ENCODE data around the gene GALNT7.

GALNT7 gene

DNA sequence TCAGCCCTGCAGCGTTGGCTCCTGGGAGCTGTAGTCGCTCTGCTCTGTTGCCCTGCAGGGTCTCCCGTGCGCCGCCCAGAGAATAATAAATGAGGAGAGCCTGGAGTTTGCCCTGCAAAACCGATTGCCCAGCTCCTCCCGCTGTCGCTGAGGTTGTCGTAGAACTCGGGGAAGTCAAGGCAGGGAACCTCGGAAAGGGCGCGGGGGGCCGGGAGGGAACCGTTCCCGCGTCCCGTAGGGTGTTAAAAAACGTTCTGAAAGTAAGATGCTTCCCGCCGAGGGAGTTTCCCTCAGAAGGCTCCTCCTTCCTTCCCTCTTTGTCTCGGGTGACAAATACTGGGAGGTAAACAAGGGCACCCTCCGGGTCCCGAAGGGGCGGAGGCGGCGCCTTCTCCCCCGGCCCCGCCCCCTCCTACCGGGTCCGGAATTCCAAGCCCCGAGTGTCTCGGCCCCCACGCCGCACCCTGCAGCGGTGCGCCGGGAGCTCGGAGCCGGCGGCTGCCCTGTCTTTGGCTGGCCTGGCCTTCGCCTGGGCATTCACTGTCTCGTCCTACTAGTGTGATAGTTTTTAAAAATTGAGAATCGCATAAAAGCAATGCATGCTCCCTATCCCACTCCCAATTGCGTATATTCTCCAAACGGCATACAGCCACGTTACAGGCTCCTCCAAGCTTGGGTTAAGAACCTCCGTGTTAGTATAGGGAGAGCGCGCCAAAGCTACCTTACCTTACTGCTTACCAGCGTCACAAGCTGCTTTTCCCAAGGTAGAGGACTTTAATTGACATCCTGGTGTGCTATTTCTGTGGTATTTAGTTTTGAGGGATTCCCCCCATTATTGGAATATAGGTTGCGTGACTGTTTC, 166.5 kb downstream of the GALNT7 start:
- Histone ChIP-seq H2AK5ac (ENCODE audit: low read depth, low read length) (peak overlapping the region; percentile 8), H4K91ac (ENCODE audit: low read depth, low read length, poor library complexity) (peak overlapping the region; percentile 72)

DNA sequence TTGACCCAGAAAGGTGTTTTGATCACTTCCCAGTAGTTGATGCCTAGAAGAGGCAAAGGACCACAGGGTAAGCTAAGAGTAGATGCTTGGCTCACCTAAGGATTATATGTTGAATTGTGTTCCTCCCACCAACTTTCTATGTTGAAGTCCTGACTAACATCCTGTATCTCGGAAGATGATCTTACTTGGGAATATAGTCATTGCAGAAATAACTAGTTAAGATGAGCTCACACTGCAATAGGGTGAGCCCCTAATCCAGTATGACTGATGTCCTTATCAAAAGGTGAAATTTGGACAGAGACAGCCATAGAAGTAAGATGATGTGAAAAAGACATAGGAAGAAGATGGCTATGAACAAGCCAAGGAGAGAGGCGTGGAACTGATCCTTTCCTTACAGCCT, 168.9 kb downstream of the GALNT7 start:
- Histone ChIP-seq H2BK12ac (ENCODE audit: low read length) (no peak overlapping the region), H3K9me3 (replicated peaks in 1 of 2; ENCODE audit: control insufficient read depth in 2 of 2, insufficient read depth in 1 of 2, low read depth in 1 of 2, low read length in 2 of 2) (no peaks in the 10 kb centered on the region), H3K27me3 (ENCODE audit: control insufficient read depth in 3 of 3, insufficient read depth in 3 of 3, low read depth in 1 of 3, low read length in 3 of 3) (no peaks in the 10 kb centered on the region), H2BK5ac (ENCODE audit: low read length) (no peak overlapping the region), H3K27ac (replicated peaks; ENCODE audit: low read length) (no peak overlapping the region), H4K91ac (ENCODE audit: low read depth, low read length, poor library complexity) (no peak overlapping the region), H3K4me3 (ENCODE audit: low read length in 2 of 2) (no peak overlapping the region), H3K36me3 (replicated peaks in 1 of 2; ENCODE audit: control insufficient read depth in 2 of 2, insufficient read depth in 2 of 2, low read length in 2 of 2) (peaks cover 2 to 11% of the 10 kb centered on the region in 2 donors), H3K18ac (ENCODE audit: low read length) (no peak overlapping the region), H3K9ac (ENCODE audit: low read depth, low read length, poor library complexity) (no peak overlapping the region), H3K79me1 (ENCODE audit: low read depth, low read length) (no peaks in the 10 kb centered on the region), H3K4ac (ENCODE audit: low read length) (no peak overlapping the region), H4K8ac (ENCODE audit: low read depth, low read length) (no peak overlapping the region), H3K4me2 (ENCODE audit: insufficient read depth, low read length, poor library complexity, severe bottlenecking) (no peak overlapping the region), H2BK15ac (ENCODE audit: low read length) (no peak overlapping the region), H2BK120ac (ENCODE audit: low read depth, low read length) (no peak overlapping the region), H3K4me1 (ENCODE audit: control insufficient read depth in 2 of 2, insufficient read depth in 1 of 2, low read depth in 1 of 2, low read length in 2 of 2) (peaks cover 0 to 6% of the 10 kb centered on the region in 2 donors), H3K14ac (ENCODE audit: low read length) (no peak overlapping the region), H2AFZ (ENCODE audit: low read length) (no peak overlapping the region), H3K23ac (ENCODE audit: low read depth, low read length, poor library complexity) (no peak overlapping the region), H2AK5ac (ENCODE audit: low read depth, low read length) (no peak overlapping the region)
- WGBS, 2 donors (ENCODE audit: extremely low coverage in 2 of 2, insufficient read length in 2 of 2, insufficient replicate concordance in 1 of 2): no CpG with 5 or more reads among the region's 2 CpGs
- no peak for DNase-seq (ENCODE audit: low spot score)

More for the DNA sequence above, 166.5 kb downstream of the GALNT7 start:
- Histone ChIP-seq H3K4ac (ENCODE audit: low read length) (peak overlapping the region; percentile 84), H3K27ac (replicated peaks; ENCODE audit: low read length) (peak overlapping the region; percentile 98), H4K8ac (ENCODE audit: low read depth, low read length) (peak overlapping the region; percentile 86), H3K9me3 (replicated peaks in 1 of 2; ENCODE audit: control insufficient read depth in 2 of 2, insufficient read depth in 1 of 2, low read depth in 1 of 2, low read length in 2 of 2) (no peaks in the 10 kb centered on the region), H3K4me1 (ENCODE audit: control insufficient read depth in 2 of 2, insufficient read depth in 1 of 2, low read depth in 1 of 2, low read length in 2 of 2) (peaks cover 0 to 3% of the 10 kb centered on the region in 2 donors), H2AFZ (ENCODE audit: low read length) (peak overlapping the region; percentile 90), H2BK120ac (ENCODE audit: low read depth, low read length) (no peak overlapping the region), H3K14ac (ENCODE audit: low read length) (no peak overlapping the region), H3K4me2 (ENCODE audit: insufficient read depth, low read length, poor library complexity, severe bottlenecking) (peak overlapping the region; percentile 86), H2BK12ac (ENCODE audit: low read length) (no peak overlapping the region), H3K23ac (ENCODE audit: low read depth, low read length, poor library complexity) (no peak overlapping the region), H2BK5ac (ENCODE audit: low read length) (peak overlapping the region; percentile 93), H2BK15ac (ENCODE audit: low read length) (peak overlapping the region; percentile 40), H3K36me3 (replicated peaks in 1 of 2; ENCODE audit: control insufficient read depth in 2 of 2, insufficient read depth in 2 of 2, low read length in 2 of 2) (peaks cover 6 to 34% of the 10 kb centered on the region in 2 donors), H3K79me1 (ENCODE audit: low read depth, low read length) (no peaks in the 10 kb centered on the region), H3K27me3 (ENCODE audit: control insufficient read depth in 3 of 3, insufficient read depth in 3 of 3, low read depth in 1 of 3, low read length in 3 of 3) (no peaks in the 10 kb centered on the region), H3K4me3 (ENCODE audit: low read length in 2 of 2) (peak overlapping the region; percentile 90 to 97), H3K9ac (ENCODE audit: low read depth, low read length, poor library complexity) (peak overlapping the region; percentile 86), H3K18ac (ENCODE audit: low read length) (peak overlapping the region; percentile 99)
- DNase-seq (ENCODE audit: low spot score): peak; percentile 92
- WGBS, 2 donors (ENCODE audit: extremely low coverage in 2 of 2, insufficient read length in 2 of 2, insufficient replicate concordance in 1 of 2): no CpG with 5 or more reads among the region's 52 CpGs

DNA sequence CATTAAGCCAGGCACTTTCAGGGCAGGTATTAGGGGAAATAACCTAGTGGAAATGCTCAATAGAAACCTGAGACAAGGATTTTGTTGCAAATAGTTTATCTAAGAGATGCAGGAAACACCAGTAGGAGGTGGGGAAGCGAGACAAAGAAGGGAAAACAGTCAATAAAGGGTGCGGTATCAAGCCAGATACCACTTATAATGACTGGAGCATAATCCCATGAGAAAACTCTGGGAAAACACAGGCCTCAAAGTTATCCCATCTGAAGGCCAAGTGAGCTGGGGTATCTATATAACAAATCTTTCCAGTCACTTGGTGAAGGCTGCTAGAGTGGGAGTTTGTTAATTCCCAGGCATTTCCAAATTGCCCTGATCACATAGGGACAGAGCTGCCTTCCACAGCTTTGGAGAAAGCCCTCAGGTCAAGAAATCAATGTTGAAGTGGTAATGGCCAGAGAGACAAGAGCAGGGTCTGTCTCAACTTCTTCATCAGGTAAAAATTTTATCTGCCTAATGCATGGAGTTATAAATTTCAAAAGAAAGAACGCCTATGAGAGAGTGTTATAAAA, 175.3 kb downstream of the GALNT7 start:
- Histone ChIP-seq H3K4me3 (ENCODE audit: low read length in 2 of 2) (no peak overlapping the region), H3K4me1 (ENCODE audit: control insufficient read depth in 2 of 2, insufficient read depth in 1 of 2, low read depth in 1 of 2, low read length in 2 of 2) (peaks cover 6% of the 10 kb centered on the region in 2 donors), H2AK5ac (ENCODE audit: low read depth, low read length) (no peak overlapping the region), H3K27ac (replicated peaks; ENCODE audit: low read length) (no peak overlapping the region), H3K36me3 (replicated peaks in 1 of 2; ENCODE audit: control insufficient read depth in 2 of 2, insufficient read depth in 2 of 2, low read length in 2 of 2) (no peaks in the 10 kb centered on the region), H2BK5ac (ENCODE audit: low read length) (no peak overlapping the region), H3K4me2 (ENCODE audit: insufficient read depth, low read length, poor library complexity, severe bottlenecking) (no peak overlapping the region), H3K4ac (ENCODE audit: low read length) (no peak overlapping the region), H3K14ac (ENCODE audit: low read length) (no peak overlapping the region), H4K91ac (ENCODE audit: low read depth, low read length, poor library complexity) (no peak overlapping the region), H2BK120ac (ENCODE audit: low read depth, low read length) (no peak overlapping the region), H2BK12ac (ENCODE audit: low read length) (no peak overlapping the region), H3K23ac (ENCODE audit: low read depth, low read length, poor library complexity) (no peak overlapping the region), H3K27me3 (ENCODE audit: control insufficient read depth in 3 of 3, insufficient read depth in 3 of 3, low read depth in 1 of 3, low read length in 3 of 3) (no peaks in the 10 kb centered on the region), H4K8ac (ENCODE audit: low read depth, low read length) (no peak overlapping the region), H3K18ac (ENCODE audit: low read length) (no peak overlapping the region), H3K79me1 (ENCODE audit: low read depth, low read length) (no peaks in the 10 kb centered on the region), H3K9me3 (replicated peaks in 1 of 2; ENCODE audit: control insufficient read depth in 2 of 2, insufficient read depth in 1 of 2, low read depth in 1 of 2, low read length in 2 of 2) (peaks cover 0 to 3% of the 10 kb centered on the region in 2 donors), H2BK15ac (ENCODE audit: low read length) (no peak overlapping the region), H3K9ac (ENCODE audit: low read depth, low read length, poor library complexity) (no peak overlapping the region), H2AFZ (ENCODE audit: low read length) (no peak overlapping the region)
- DNase-seq (ENCODE audit: low spot score): no peak
- no CpG with 5 or more reads among the region's 3 CpGs for WGBS, 2 donors (ENCODE audit: extremely low coverage in 2 of 2, insufficient read length in 2 of 2, insufficient replicate concordance in 1 of 2)

- H2BK5ac ChIP-seq (ENCODE audit: low read length): no peak overlapping the region
- no peak overlapping the region for H3K4ac ChIP-seq (ENCODE audit: low read length)
- H4K8ac ChIP-seq (ENCODE audit: low read depth, low read length): no peak overlapping the region
- H3K36me3 ChIP-seq (replicated peaks in 1 of 2; ENCODE audit: control insufficient read depth in 2 of 2, insufficient read depth in 2 of 2, low read length in 2 of 2): no peaks in the 10 kb centered on the region
- no peak overlapping the region for H2BK15ac ChIP-seq (ENCODE audit: low read length)
- H3K18ac ChIP-seq (ENCODE audit: low read length): no peak overlapping the region
- H2BK120ac ChIP-seq (ENCODE audit: low read depth, low read length): no peak overlapping the region
- no peak overlapping the region for H2AFZ ChIP-seq (ENCODE audit: low read length)
- H3K4me1 ChIP-seq (ENCODE audit: control insufficient read depth in 2 of 2, insufficient read depth in 1 of 2, low read depth in 1 of 2, low read length in 2 of 2): peaks cover 6% of the 10 kb centered on the region in 2 donors
- H3K9ac ChIP-seq (ENCODE audit: low read depth, low read length, poor library complexity): no peak overlapping the region
- H3K27ac ChIP-seq (replicated peaks; ENCODE audit: low read length): no peak overlapping the region
- no peaks in the 10 kb centered on the region for H3K27me3 ChIP-seq (ENCODE audit: control insufficient read depth in 3 of 3, insufficient read depth in 3 of 3, low read depth in 1 of 3, low read length in 3 of 3)
- H3K4me2 ChIP-seq (ENCODE audit: insufficient read depth, low read length, poor library complexity, severe bottlenecking): no peak overlapping the region
- no peak overlapping the region for H3K4me3 ChIP-seq (ENCODE audit: low read length in 2 of 2)
- H2AK5ac ChIP-seq (ENCODE audit: low read depth, low read length): no peak overlapping the region
- no CpG with 5 or more reads among the region's 2 CpGs for WGBS, 2 donors (ENCODE audit: extremely low coverage in 2 of 2, insufficient read length in 2 of 2, insufficient replicate concordance in 1 of 2)
- no peak overlapping the region for H3K23ac ChIP-seq (ENCODE audit: low read depth, low read length, poor library complexity)
- H3K9me3 ChIP-seq (replicated peaks in 1 of 2; ENCODE audit: control insufficient read depth in 2 of 2, insufficient read depth in 1 of 2, low read depth in 1 of 2, low read length in 2 of 2): peaks cover 0 to 3% of the 10 kb centered on the region in 2 donors
- no peak overlapping the region for H2BK12ac ChIP-seq (ENCODE audit: low read length)
- no peak overlapping the region for H3K14ac ChIP-seq (ENCODE audit: low read length)
- no peak overlapping the region for H4K91ac ChIP-seq (ENCODE audit: low read depth, low read length, poor library complexity)
- H3K79me1 ChIP-seq (ENCODE audit: low read depth, low read length): no peaks in the 10 kb centered on the region
- no peak for DNase-seq (ENCODE audit: low spot score)
These were observed 177.0 kb downstream of the GALNT7 start for GRCh38 chr4:173345648-173346047.

Data from neuronal stem cell (in vitro differentiated cells).